Measurements from ENCODE around the gene RPP25. TPM values are rescaled to one million over a fixed set of nuclear protein-coding genes. Genes with fewer than 3 reads are reported as not detected.

The RPP25 gene
- polyA plus RNA-seq, 1 donor (not counting 4 experiments of a cell fraction or from before 2014, with no cell fraction given), result 0.60 TPM

GRCh38 chr15:74989527-74989926 lies 33.0 kb upstream of the RPP25 start:
- Histone ChIP-seq H3K27me3 (ENCODE audit: control insufficient read depth, extremely low read depth, insufficient read depth, low read length) (peaks cover 3% of the 10 kb centered on the region), H4K20me1 (ENCODE audit: control insufficient read depth, extremely low read depth, insufficient read depth, low read length) (no peaks in the 10 kb centered on the region), H3K4me1 (ENCODE audit: control insufficient read depth, extremely low read depth, insufficient read depth, low read length) (peaks cover 4% of the 10 kb centered on the region), H3K79me2 (ENCODE audit: control insufficient read depth, insufficient read depth, low read length) (no peaks in the 10 kb centered on the region), H3K9ac (ENCODE audit: control insufficient read depth, extremely low read depth, insufficient read depth, low read length) (no peak overlapping the region), H3K4me3 (ENCODE audit: control insufficient read depth in 2 of 3, extremely low read depth in 1 of 3, insufficient read depth in 2 of 3, low read depth in 1 of 3, low read length in 3 of 3) (no peak overlapping the region), H3K9me3 (ENCODE audit: control insufficient read depth, low read depth, low read length) (no peaks in the 10 kb centered on the region), H3K36me3 (ENCODE audit: control insufficient read depth in 2 of 2, extremely low read depth in 1 of 2, insufficient read depth in 2 of 2, low read length in 2 of 2) (no peaks in the 10 kb centered on the region), H3K4me2 (ENCODE audit: control insufficient read depth, extremely low read depth, insufficient read depth, low read depth, low read length) (no peak overlapping the region), H3K27ac (ENCODE audit: control insufficient read depth, insufficient read depth, low read length) (no peak overlapping the region), H2AFZ (ENCODE audit: control insufficient read depth, low read length) (no peak overlapping the region), H3K9me1 (ENCODE audit: control insufficient read depth, extremely low read depth, insufficient read depth, low read length) (no peaks in the 10 kb centered on the region)
- FAIRE-seq (no peak), DNase-seq (ENCODE audit: low read depth, low spot score) (no peak)
- dilution Hi-C loops (cut with MboI; ENCODE audit: extremely low pct_ligation_motif_present, low sequenced_read_pairs), result no loop called here
- no peak for TF ChIP-seq EZH2 (IDR thresholded peaks at IDR 0.05; ENCODE audit: low read length)
- TF ChIP-seq, protein P1, sequence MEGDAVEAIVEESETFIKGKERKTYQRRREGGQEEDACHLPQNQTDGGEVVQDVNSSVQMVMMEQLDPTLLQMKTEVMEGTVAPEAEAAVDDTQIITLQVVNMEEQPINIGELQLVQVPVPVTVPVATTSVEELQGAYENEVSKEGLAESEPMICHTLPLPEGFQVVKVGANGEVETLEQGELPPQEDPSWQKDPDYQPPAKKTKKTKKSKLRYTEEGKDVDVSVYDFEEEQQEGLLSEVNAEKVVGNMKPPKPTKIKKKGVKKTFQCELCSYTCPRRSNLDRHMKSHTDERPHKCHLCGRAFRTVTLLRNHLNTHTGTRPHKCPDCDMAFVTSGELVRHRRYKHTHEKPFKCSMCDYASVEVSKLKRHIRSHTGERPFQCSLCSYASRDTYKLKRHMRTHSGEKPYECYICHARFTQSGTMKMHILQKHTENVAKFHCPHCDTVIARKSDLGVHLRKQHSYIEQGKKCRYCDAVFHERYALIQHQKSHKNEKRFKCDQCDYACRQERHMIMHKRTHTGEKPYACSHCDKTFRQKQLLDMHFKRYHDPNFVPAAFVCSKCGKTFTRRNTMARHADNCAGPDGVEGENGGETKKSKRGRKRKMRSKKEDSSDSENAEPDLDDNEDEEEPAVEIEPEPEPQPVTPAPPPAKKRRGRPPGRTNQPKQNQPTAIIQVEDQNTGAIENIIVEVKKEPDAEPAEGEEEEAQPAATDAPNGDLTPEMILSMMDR (optimal IDR thresholded peaks at IDR 0.05 in 1 of 3, IDR thresholded peaks at IDR 0.05 in 1 of 3, conservative IDR thresholded peaks at IDR 0.05 in 1 of 3; ENCODE audit: extremely low read depth in 1 of 3, insufficient read depth in 2 of 3, low read length in 3 of 3), result no peak

DNA sequence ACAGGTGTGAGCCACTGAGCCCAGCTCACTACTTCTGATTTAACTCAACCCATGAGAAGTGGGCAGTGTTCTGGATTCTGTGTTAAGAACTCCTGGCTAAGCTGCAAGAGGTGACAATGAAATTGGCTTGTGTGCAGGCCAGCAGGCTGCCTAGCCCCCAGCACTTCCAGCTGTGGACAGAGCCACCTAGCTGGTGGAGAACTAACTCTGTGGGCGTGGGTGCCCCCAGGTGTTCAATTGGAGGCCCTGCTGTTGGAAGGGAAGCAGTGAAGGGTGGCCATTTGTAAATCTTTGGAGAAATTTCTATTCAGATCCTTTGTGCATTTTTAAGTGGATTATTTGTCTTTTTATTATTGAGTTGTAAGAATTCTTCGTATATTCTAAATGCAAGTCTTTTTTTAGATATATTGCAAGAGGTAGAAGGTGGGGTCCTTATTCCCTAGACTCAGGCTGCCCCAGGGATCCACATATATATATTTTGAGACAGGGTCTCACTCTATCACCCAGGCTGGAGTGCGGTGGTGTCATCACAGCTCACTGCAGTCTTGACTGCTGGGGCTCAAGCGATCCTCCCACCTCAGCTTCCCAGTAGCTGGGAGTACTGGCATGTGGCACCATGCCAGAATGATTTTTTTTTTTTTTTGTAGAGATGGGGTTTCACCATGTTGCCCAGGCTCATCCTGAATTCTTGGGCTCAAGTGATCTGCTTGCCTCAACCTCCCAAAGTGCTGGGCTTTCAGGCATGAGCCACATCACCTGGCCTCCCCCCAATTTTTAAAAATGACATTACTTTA lies 31.6 kb upstream of the RPP25 start:
- Histone ChIP-seq H3K4me3 (ENCODE audit: control insufficient read depth in 2 of 3, extremely low read depth in 1 of 3, insufficient read depth in 2 of 3, low read depth in 1 of 3, low read length in 3 of 3) (no peak overlapping the region), H3K27me3 (ENCODE audit: control insufficient read depth, extremely low read depth, insufficient read depth, low read length) (peaks cover 3% of the 10 kb centered on the region), H3K36me3 (ENCODE audit: control insufficient read depth in 2 of 2, extremely low read depth in 1 of 2, insufficient read depth in 2 of 2, low read length in 2 of 2) (no peaks in the 10 kb centered on the region), H3K9me3 (ENCODE audit: control insufficient read depth, low read depth, low read length) (no peaks in the 10 kb centered on the region), H4K20me1 (ENCODE audit: control insufficient read depth, extremely low read depth, insufficient read depth, low read length) (no peaks in the 10 kb centered on the region), H2AFZ (ENCODE audit: control insufficient read depth, low read length) (no peak overlapping the region), H3K4me2 (ENCODE audit: control insufficient read depth, extremely low read depth, insufficient read depth, low read depth, low read length) (no peak overlapping the region), H3K27ac (ENCODE audit: control insufficient read depth, insufficient read depth, low read length) (no peak overlapping the region), H3K9me1 (ENCODE audit: control insufficient read depth, extremely low read depth, insufficient read depth, low read length) (no peaks in the 10 kb centered on the region), H3K79me2 (ENCODE audit: control insufficient read depth, insufficient read depth, low read length) (no peaks in the 10 kb centered on the region), H3K4me1 (ENCODE audit: control insufficient read depth, extremely low read depth, insufficient read depth, low read length) (peaks cover 4% of the 10 kb centered on the region), H3K9ac (ENCODE audit: control insufficient read depth, extremely low read depth, insufficient read depth, low read length) (no peak overlapping the region)
- dilution Hi-C loops (cut with MboI; ENCODE audit: extremely low pct_ligation_motif_present, low sequenced_read_pairs), result no loop called here
- FAIRE-seq (no peak), DNase-seq (ENCODE audit: low read depth, low spot score) (no peak)
- TF ChIP-seq EZH2 (IDR thresholded peaks at IDR 0.05; ENCODE audit: low read length), result no peak
- TF ChIP-seq, protein P1 (optimal IDR thresholded peaks at IDR 0.05 in 1 of 3, IDR thresholded peaks at IDR 0.05 in 1 of 3, conservative IDR thresholded peaks at IDR 0.05 in 1 of 3; ENCODE audit: extremely low read depth in 1 of 3, insufficient read depth in 2 of 3, low read length in 3 of 3), result peak; percentile 55 to 81 (median 68)

Measured in keratinocyte (primary cell).